Measurements from ENCODE around the gene BMPER. TPM values are rescaled to one million over a fixed set of nuclear protein-coding genes. Genes with fewer than 3 reads are reported as not detected.

Gene BMPER
- total and polyA plus RNA-seq, 2 of the 8 experiments (the other 6 are each of a cell fraction or from before 2014, with no cell fraction given), result 0.33 to 0.69 TPM

- Histone ChIP-seq H3K27me3 (replicated peaks in 1 of 4; ENCODE audit: control insufficient read depth in 3 of 4, extremely low read depth in 1 of 4, insufficient read depth in 3 of 4, low read length in 3 of 4) (no peaks in the 10 kb centered on the region), H3K27ac (ENCODE audit: low read depth, low read length) (no peak overlapping the region), H2BK120ac (replicated peaks; ENCODE audit: low read depth, low read length) (no peak overlapping the region), H3K4ac (replicated peaks; ENCODE audit: insufficient read length, low read depth, low read length) (no peak overlapping the region), H3K18ac (ENCODE audit: extremely low read depth, low read length) (no peak overlapping the region), H3K14ac (ENCODE audit: insufficient read length) (no peak overlapping the region), H3K9ac (replicated peaks in 1 of 4; ENCODE audit: extremely low read depth in 1 of 4, low read depth in 3 of 4, low read length in 3 of 4) (no peak overlapping the region), H3K4me2 (ENCODE audit: insufficient read depth in 1 of 2, low read depth in 2 of 2, low read length in 2 of 2) (no peak overlapping the region), H3K36me3 (ENCODE audit: control insufficient read depth in 2 of 4, insufficient read depth in 4 of 4, low read length in 3 of 4) (no peaks in the 10 kb centered on the region), H2BK20ac (ENCODE audit: low read length) (no peak overlapping the region), H3K79me2 (ENCODE audit: control insufficient read depth in 1 of 2, insufficient read depth in 2 of 2, low read length in 2 of 2) (no peaks in the 10 kb centered on the region), H3K79me1 (ENCODE audit: low read depth, low read length) (no peaks in the 10 kb centered on the region), H2BK15ac (ENCODE audit: low read length) (no peak overlapping the region), H4K91ac (replicated peaks; ENCODE audit: insufficient read length, low read length) (no peak overlapping the region), H3K23ac (ENCODE audit: insufficient read length) (no peak overlapping the region), H3K4me3 (ENCODE audit: extremely low read depth in 1 of 4, insufficient read depth in 2 of 4, low read depth in 3 of 4, low read length in 4 of 4) (no peak overlapping the region), H3K56ac (replicated peaks; ENCODE audit: insufficient read length, low read depth, low read length) (no peak overlapping the region), H4K8ac (ENCODE audit: extremely low read depth, insufficient read depth, low read length) (no peak overlapping the region), H2AFZ (ENCODE audit: low read length) (no peak overlapping the region), H2BK12ac (ENCODE audit: low read depth, low read length) (no peak overlapping the region; the same call in 1 of the 2 replicates), H3K23me2 (ENCODE audit: low read depth, low read length) (no peaks in the 10 kb centered on the region), H4K20me1 (replicated peaks in 1 of 2; ENCODE audit: control insufficient read depth in 1 of 2, insufficient read depth in 2 of 2, low read length in 2 of 2) (no peaks in the 10 kb centered on the region), H2BK5ac (ENCODE audit: low read depth, low read length) (no peak overlapping the region), H2AK5ac (ENCODE audit: low read depth, low read length) (no peak overlapping the region), H3K4me1 (replicated peaks in 1 of 4; ENCODE audit: control insufficient read depth in 3 of 4, insufficient read depth in 4 of 4, low read length in 3 of 4) (peaks cover 3 to 11% (median 6%) of the 10 kb centered on the region in 4 experiments; a peak in 6 of 7 replicates), H4K5ac (ENCODE audit: insufficient read length, low read depth, low read length) (no peak overlapping the region), H3K9me3 (ENCODE audit: insufficient read depth in 2 of 2, low read depth in 1 of 2, low read length in 1 of 2) (no peaks in the 10 kb centered on the region)
- no peak for DNase-seq (ENCODE audit: low read depth in 1 of 2, low spot score in 2 of 2)
- WGBS, 2 experiments (ENCODE audit: extremely low coverage in 1 of 2, insufficient coverage in 1 of 2, insufficient read length in 1 of 2, insufficient replicate concordance in 2 of 2, low coverage in 1 of 2, low lambda C conversion rate in 2 of 2, missing lambda C conversion rate in 1 of 2), result 83% methylated on average over 5 of the region's 5 CpGs; no CpG with 5 or more reads in 1 of the 2 experiments
- no peak for TF ChIP-seq TBP (IDR thresholded peaks at IDR 0.05; ENCODE audit: low read depth, low read length)
- TF ChIP-seq BRCA1 (IDR thresholded peaks at IDR 0.05; ENCODE audit: low read depth, low read length), result no peak
- no peak for TF ChIP-seq SIX5 (IDR thresholded peaks at IDR 0.05; ENCODE audit: low read depth, low read length)
- no peak for TF ChIP-seq KDM1A (IDR thresholded peaks at IDR 0.05; ENCODE audit: borderline replicate concordance, low read length)
- ChIA-PET POLR2A (ENCODE audit: partially characterized antibody) (no interaction called here), CTCF (ENCODE audit: partially characterized antibody) (interaction anchor here (1.0 kb wide), 1 partner anchor 25 kb away, joined by 3 read pairs; no protein-coding TSS in a partner anchor)
- FAIRE-seq, result no peak
Observed at GRCh38 chr7:33874943-33875342, 30.4 kb upstream of the BMPER start.

Data from H1 (cell line).